Measurements from ENCODE around the gene EPN2.
A peak's percentile ranks its signal among the peaks of the same experiment; 100 is the strongest.

EPN2 gene

DNA sequence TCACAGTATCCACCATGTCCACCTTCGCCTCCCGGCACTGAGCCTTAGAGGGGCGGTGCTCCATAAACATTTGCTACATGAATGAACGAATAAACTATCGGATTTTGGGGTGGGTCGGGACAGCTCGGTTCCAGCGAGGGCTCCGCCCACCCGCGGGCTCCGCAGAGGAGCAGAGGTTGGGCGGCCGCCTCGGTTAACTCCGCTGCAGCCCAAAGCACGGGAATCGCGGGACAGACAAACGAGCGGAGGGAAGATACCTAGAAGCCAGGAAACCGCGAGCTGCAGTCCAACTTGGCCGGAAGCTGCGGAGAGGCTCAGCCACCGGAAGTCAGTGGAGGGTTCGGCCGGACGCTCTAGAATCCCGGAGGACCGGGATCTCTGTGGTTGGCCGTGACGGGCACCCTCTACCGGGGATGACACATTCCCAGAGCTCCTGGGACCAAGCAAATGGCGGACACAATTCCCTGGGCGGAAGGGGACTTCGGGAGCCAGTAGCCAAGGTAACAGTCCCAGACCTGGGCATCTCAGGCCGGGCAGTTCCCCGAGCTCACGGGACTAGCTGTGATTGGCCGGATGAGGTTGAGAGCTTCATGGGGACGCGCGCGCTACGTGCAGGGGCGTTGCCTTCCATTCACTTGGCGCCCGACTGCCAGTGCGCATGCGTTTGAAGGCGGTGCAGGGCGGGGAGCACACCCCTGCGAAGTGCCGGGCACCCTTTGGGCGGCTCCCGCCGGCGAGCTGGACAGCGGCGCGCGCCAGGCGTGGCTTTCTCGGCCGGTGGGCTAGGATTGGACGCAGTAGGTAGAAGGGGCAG lies 140.6 kb downstream of the EPN2 start:
- peak; percentile 100 for DNase-seq (ENCODE audit: low spot score)
- TF ChIP-seq, protein P1, sequence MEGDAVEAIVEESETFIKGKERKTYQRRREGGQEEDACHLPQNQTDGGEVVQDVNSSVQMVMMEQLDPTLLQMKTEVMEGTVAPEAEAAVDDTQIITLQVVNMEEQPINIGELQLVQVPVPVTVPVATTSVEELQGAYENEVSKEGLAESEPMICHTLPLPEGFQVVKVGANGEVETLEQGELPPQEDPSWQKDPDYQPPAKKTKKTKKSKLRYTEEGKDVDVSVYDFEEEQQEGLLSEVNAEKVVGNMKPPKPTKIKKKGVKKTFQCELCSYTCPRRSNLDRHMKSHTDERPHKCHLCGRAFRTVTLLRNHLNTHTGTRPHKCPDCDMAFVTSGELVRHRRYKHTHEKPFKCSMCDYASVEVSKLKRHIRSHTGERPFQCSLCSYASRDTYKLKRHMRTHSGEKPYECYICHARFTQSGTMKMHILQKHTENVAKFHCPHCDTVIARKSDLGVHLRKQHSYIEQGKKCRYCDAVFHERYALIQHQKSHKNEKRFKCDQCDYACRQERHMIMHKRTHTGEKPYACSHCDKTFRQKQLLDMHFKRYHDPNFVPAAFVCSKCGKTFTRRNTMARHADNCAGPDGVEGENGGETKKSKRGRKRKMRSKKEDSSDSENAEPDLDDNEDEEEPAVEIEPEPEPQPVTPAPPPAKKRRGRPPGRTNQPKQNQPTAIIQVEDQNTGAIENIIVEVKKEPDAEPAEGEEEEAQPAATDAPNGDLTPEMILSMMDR (IDR thresholded peaks at IDR 0.05; ENCODE audit: extremely low read depth, missing control alignments) = no peak

- TF ChIP-seq, protein P1 (IDR thresholded peaks at IDR 0.05; ENCODE audit: extremely low read depth, missing control alignments) = no peak
- no peak for DNase-seq (ENCODE audit: low spot score)
Observed at GRCh38 chr17:19378416-19379360, 141.5 kb downstream of the EPN2 start, which contains the start of gene MAPK7. Gene MAPK7, plus strand, starts transcription at chr17:19378498. Its CDS starts 403 bp downstream, at chr17:19378901.

DNA sequence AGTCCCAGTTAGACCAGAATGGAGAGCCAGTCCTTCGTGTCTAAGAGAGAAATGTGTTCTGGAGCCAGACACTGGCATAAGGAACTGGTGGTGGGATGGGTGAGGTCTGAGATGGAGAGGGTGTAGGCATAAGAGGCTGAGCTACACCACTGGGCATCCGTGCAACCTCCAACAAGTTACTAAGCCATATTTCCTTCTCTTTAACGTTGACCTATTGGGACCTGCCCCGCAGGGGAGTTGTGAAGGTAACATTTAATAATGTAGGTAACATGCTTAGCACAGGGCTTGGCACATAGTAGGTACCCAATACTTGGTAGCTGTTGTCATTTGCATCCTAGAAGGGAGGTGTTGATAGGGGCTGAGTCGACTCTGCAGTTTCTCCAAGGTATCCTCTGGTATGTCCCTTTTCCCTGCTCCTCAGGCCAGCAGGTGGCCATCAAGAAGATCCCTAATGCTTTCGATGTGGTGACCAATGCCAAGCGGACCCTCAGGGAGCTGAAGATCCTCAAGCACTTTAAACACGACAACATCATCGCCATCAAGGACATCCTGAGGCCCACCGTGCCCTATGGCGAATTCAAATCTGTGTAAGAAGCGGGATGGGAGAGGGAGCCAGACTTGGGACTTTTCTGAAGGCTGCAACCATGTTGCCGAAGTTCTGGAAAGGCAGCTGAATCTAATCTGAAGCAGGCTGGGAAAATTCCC lies 142.3 kb downstream of the EPN2 start:
- TF ChIP-seq, protein P1 (IDR thresholded peaks at IDR 0.05; ENCODE audit: extremely low read depth, missing control alignments) = no peak
- DNase-seq (ENCODE audit: low spot score) = no peak

GRCh38 chr17:19380481-19381301 lies 143.5 kb downstream of the EPN2 start:
- TF ChIP-seq, protein P1 (IDR thresholded peaks at IDR 0.05; ENCODE audit: extremely low read depth, missing control alignments) = no peak
- DNase-seq (ENCODE audit: low spot score) = no peak

- DNase-seq (ENCODE audit: low spot score) = no peak
- TF ChIP-seq, protein P1 (IDR thresholded peaks at IDR 0.05; ENCODE audit: extremely low read depth, missing control alignments) = no peak
Observed at GRCh38 chr17:19381361-19381740, 144.2 kb downstream of the EPN2 start.

DNA sequence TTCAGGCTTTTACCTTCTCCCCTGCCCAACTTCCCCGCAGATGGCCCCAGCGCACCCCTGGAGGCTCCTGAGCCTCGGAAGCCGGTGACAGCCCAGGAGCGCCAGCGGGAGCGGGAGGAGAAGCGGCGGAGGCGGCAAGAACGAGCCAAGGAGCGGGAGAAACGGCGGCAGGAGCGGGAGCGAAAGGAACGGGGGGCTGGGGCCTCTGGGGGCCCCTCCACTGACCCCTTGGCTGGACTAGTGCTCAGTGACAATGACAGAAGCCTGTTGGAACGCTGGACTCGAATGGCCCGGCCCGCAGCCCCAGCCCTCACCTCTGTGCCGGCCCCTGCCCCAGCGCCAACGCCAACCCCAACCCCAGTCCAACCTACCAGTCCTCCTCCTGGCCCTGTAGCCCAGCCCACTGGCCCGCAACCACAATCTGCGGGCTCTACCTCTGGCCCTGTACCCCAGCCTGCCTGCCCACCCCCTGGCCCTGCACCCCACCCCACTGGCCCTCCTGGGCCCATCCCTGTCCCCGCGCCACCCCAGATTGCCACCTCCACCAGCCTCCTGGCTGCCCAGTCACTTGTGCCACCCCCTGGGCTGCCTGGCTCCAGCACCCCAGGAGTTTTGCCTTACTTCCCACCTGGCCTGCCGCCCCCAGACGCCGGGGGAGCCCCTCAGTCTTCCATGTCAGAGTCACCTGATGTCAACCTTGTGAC lies 144.7 kb downstream of the EPN2 start:
- DNase-seq (ENCODE audit: low spot score) = no peak

More for the DNA sequence above, 144.7 kb downstream of the EPN2 start:
- TF ChIP-seq, protein P1 (IDR thresholded peaks at IDR 0.05; ENCODE audit: extremely low read depth, missing control alignments) = no peak
